Endothelial cell of umbilical vein (primary cell): ENCODE results near the gene MAP2K7. TPM values are rescaled to one million over a fixed set of nuclear protein-coding genes. Genes with fewer than 3 reads are reported as not detected.

Source experiments
- BruUV-seq: library from RNA; stranded (reverse); fragments of 400-500 nt; replicated peaks from 2 replicates; lab custom pipeline; 2021; lab: Mats Ljungman, UMichigan
- CTCF ChIA-PET: fragments of 300-600, 350-600 bp; sonication (Branson Sonifier 250); formaldehyde crosslinking; loops from one replicate; lab custom pipeline; 2021; ENCODE audit warnings: antibody characterized with exemption, inconsistent platforms; lab: Charles Lee
- POLR2A ChIA-PET: fragments of 300-600, 350-600 bp; sonication (Branson Sonifier 250); formaldehyde crosslinking; loops from one replicate; lab custom pipeline; 2021; ENCODE audit warnings: antibody characterized with exemption, inconsistent platforms; lab: Charles Lee
- DNase-seq: peaks from one replicate; pipeline ENCODE4 v3.0.0-alpha.2; 2011; ENCODE audit warnings: low read depth, low spot score
- FAIRE-seq: peaks from 2 replicates; lab custom pipeline; 2011; peaks lifted over from hg19 to GRCh38; lab: Jason Lieb, UNC
- H2AFZ ChIP-seq: 2 replicates; pipeline ENCODE4 v1.6.0; 2012; ENCODE audit warnings: low read depth, low read length, control low read depth, inconsistent platforms
- H3K27ac ChIP-seq: 2 replicates; pipeline ENCODE4 v1.5.1; 2011; ENCODE audit warnings: low read depth, mild to moderate bottlenecking, control low read depth, low read length, moderate library complexity; ENCODE audit not compliant: insufficient read depth
- H3K27me3 ChIP-seq, 2 experiments: 2 replicates each; pipeline versions ENCODE4 v1.6.0 to v1.6.1; 2011; ENCODE audit warnings: low read length in 2 of 2, mixed read lengths in 1 of 2; ENCODE audit not compliant: control insufficient read depth in 2 of 2, insufficient read depth in 2 of 2
- H3K36me3 ChIP-seq, 2 experiments: 2 replicates in 1 of 2; 3 replicates in 1 of 2; pipeline ENCODE4 v1.5.1; 2011; ENCODE audit warnings: low read length in 2 of 2, mild to moderate bottlenecking in 1 of 2, moderate library complexity in 1 of 2; ENCODE audit not compliant: control insufficient read depth in 2 of 2, insufficient read depth in 2 of 2; ENCODE audit errors: extremely low read depth in 1 of 2
- H3K4me1 ChIP-seq: 3 replicates; pipeline ENCODE4 v1.5.1; 2011; ENCODE audit warnings: mild to moderate bottlenecking, low read length; ENCODE audit not compliant: control insufficient read depth, insufficient read depth; ENCODE audit errors: extremely low read depth
- H3K4me2 ChIP-seq: 2 replicates; pipeline ENCODE4 v1.6.1; 2011; ENCODE audit warnings: low read length, control low read depth, mixed read lengths; ENCODE audit not compliant: insufficient read depth
- H3K4me3 ChIP-seq, 3 experiments: fragments of 200-600 bp in 1 of 3; sonication (generic), shearing (Covaris generic) in 1 of 3; replicated peaks in 1 of 3; 2 replicates each; pipeline ENCODE4 v1.5.1; 2011 to 2016; ENCODE audit warnings: control low read depth in 3 of 3, low read length in 3 of 3, mild to moderate bottlenecking in 2 of 3, inconsistent platforms in 1 of 3, low read depth in 1 of 3, moderate library complexity in 1 of 3; ENCODE audit not compliant: insufficient read depth in 1 of 3
- H3K79me2 ChIP-seq: 2 replicates; pipeline ENCODE4 v1.6.0; 2012; ENCODE audit warnings: low read length, inconsistent platforms; ENCODE audit not compliant: control insufficient read depth, insufficient read depth
- H3K9ac ChIP-seq: replicated peaks from 2 replicates; pipeline ENCODE3; 2011; ENCODE audit warnings: low read length, control low read depth; ENCODE audit not compliant: insufficient read depth; ENCODE audit errors: extremely low read depth
- H3K9me1 ChIP-seq: replicated peaks from 3 replicates; pipeline ENCODE4 v1.6.0; 2011; ENCODE audit warnings: mild to moderate bottlenecking, low read length; ENCODE audit not compliant: control insufficient read depth, insufficient read depth; ENCODE audit errors: extremely low read depth
- H3K9me3 ChIP-seq: replicated peaks from 2 replicates; pipeline ENCODE4 v1.5.1; 2012; ENCODE audit warnings: low read length, inconsistent platforms; ENCODE audit not compliant: control insufficient read depth, insufficient read depth
- H4K20me1 ChIP-seq: replicated peaks from 2 replicates; pipeline ENCODE3; 2011; ENCODE audit warnings: mild to moderate bottlenecking, low read length; ENCODE audit not compliant: control insufficient read depth, insufficient read depth; ENCODE audit errors: extremely low read depth
- CTCF ChIP-seq, 2 donors: IDR thresholded peaks; 1 replicate in 1 of 2; 2 replicates in 1 of 2; pipeline ENCODE4 v1.5.1; 2011; ENCODE audit warnings: low read length in 2 of 2, mild to moderate bottlenecking in 2 of 2, moderate library complexity in 2 of 2, control low read depth in 1 of 2, inconsistent platforms in 1 of 2, low read depth in 1 of 2; ENCODE audit not compliant: insufficient read depth in 1 of 2; ENCODE audit errors: extremely low read depth in 1 of 2
- EZH2 ChIP-seq: IDR thresholded peaks from 2 replicates; pipeline ENCODE4 v1.6.1; 2012; ENCODE audit warnings: borderline replicate concordance, low read depth, mild to moderate bottlenecking, moderate library complexity, low read length, inconsistent platforms; ENCODE audit not compliant: severe bottlenecking
- FOS ChIP-seq: IDR thresholded peaks from 2 replicates; pipeline ENCODE4 v1.6.1; 2011; ENCODE audit warnings: mild to moderate bottlenecking, low read length, moderate library complexity, borderline replicate concordance; ENCODE audit not compliant: insufficient read depth
- GATA2 ChIP-seq: IDR thresholded peaks from 2 replicates; pipeline ENCODE4 v1.7.0; 2011; ENCODE audit warnings: low read depth, mild to moderate bottlenecking, moderate library complexity, mixed read lengths, low read length; ENCODE audit not compliant: insufficient read length, insufficient read depth
- JUN ChIP-seq: IDR thresholded peaks from 2 replicates; pipeline ENCODE4 v1.6.1; 2011; ENCODE audit warnings: borderline replicate concordance, low read depth; ENCODE audit not compliant: insufficient read length, insufficient read depth
- MAX ChIP-seq: IDR thresholded peaks from 2 replicates; pipeline ENCODE4 v1.6.1; 2011; ENCODE audit not compliant: insufficient read depth, insufficient read length
- MYC ChIP-seq: IDR thresholded peaks from one replicate; pipeline ENCODE4 v1.6.1; 2011; ENCODE audit warnings: mild to moderate bottlenecking, low read depth, low read length
- POLR2A ChIP-seq: IDR thresholded peaks from 2 replicates; pipeline ENCODE4 v1.6.1; 2012; ENCODE audit warnings: low read depth, mild to moderate bottlenecking, control low read depth, low read length
- POLR2AphosphoS5 ChIP-seq: IDR thresholded peaks from 2 replicates; pipeline ENCODE4 v1.6.1; 2012; ENCODE audit warnings: low read depth, mild to moderate bottlenecking, control low read depth, low read length, moderate library complexity; ENCODE audit not compliant: insufficient read depth
- dilution Hi-C: fragments of 300-500 bp; cut with MboI; formaldehyde crosslinking; loops from one replicate; pipeline ENCODE4 v1.15.0; 2019; ENCODE audit warnings: low sequenced_read_pairs; ENCODE audit not compliant: extremely low pct_ligation_motif_present
- intact Hi-C: fragments of 100-400 bp; cut with micrococcal nuclease; formaldehyde crosslinking; loops from one replicate; pipeline ENCODE4 v1.10.0; 2022
- polyA plus RNA-seq, 4 experiments: library from polyadenylated mRNA; depleted of rRNA in 3 of 4; stranded (reverse) in 3 of 4; unstranded in 1 of 4; fragments of >200 nt; gene quantifications; 2 replicates each; pipeline versions ENCODE4 v1.2.1 to v1.2.3, GENCODE V29; 2011 to 2012; ENCODE audit warnings: missing spikeins in 1 of 4
- total RNA-seq: library from RNA; stranded (reverse); gene quantifications from 2 replicates; pipeline ENCODE4 v1.2.3, GENCODE V29; 2021

Gene MAP2K7
- total and polyA plus RNA-seq, 2 donors (not counting 3 experiments of a cell fraction or from before 2014, with no cell fraction given), result 13.8 to 36.0 TPM

- Histone ChIP-seq H3K27ac (no peak overlapping the region), H3K27me3 (peaks cover 0 to 10% of the 10 kb centered on the region in 2 experiments), H3K9ac (no peak overlapping the region), H3K4me2 (no peak overlapping the region), H3K36me3 (no peaks in the 10 kb centered on the region), H3K4me3 (no peak overlapping the region), H3K9me1 (no peaks in the 10 kb centered on the region), H3K4me1 (no peaks in the 10 kb centered on the region), H2AFZ (no peak overlapping the region), H4K20me1 (no peaks in the 10 kb centered on the region), H3K9me3 (no peaks in the 10 kb centered on the region), H3K79me2 (no peaks in the 10 kb centered on the region)
- intact Hi-C loops (no loop called here), dilution Hi-C loops (no loop called here)
- no TSS peak for BruUV-seq
- DNase-seq (no peak), FAIRE-seq (no peak)
- CTCF ChIA-PET, result interaction anchor here (0.8 to 1.3 kb wide), 3 partner anchors 9 to 24 kb away, joined by 3 to 4 read pairs (median 4); partner anchors contain the start of genes LRRC8E and MAP2K7
- TF ChIP-seq JUN (no peak), MYC (no peak), EZH2 (no peak), POLR2AphosphoS5 (no peak), FOS (no peak), GATA2 (no peak), POLR2A (no peak), MAX (no peak), CTCF (IDR thresholded peaks at IDR 0.05; ENCODE audit: extremely low read depth in 1 of 2, insufficient read depth in 1 of 2, low read depth in 1 of 2, low read length in 2 of 2) (no peak)
- POLR2A ChIA-PET, result no interaction called here
Measured at GRCh38 chr19:7879111-7879807, 24.4 kb upstream of the MAP2K7 start.
